Ishikawa (cell line): ENCODE results near the gene P2RY14.

Source experiments
- CEBPB ChIP-seq: IDR thresholded peaks from 2 replicates; pipeline ENCODE4 v1.6.1; 2012
- CREB1 ChIP-seq: IDR thresholded peaks from 2 replicates; pipeline ENCODE4 v1.6.1; 2012; ENCODE audit warnings: low read depth
- EGR1 ChIP-seq: IDR thresholded peaks from 2 replicates; pipeline ENCODE4 v1.6.1; 2012
- EP300 ChIP-seq: IDR thresholded peaks from 2 replicates; pipeline ENCODE4 v1.6.1; 2012; ENCODE audit warnings: borderline replicate concordance
- FOXM1 ChIP-seq: IDR thresholded peaks from 2 replicates; pipeline ENCODE4 v1.6.1; 2012; ENCODE audit warnings: low read depth, borderline replicate concordance
- MAX ChIP-seq: IDR thresholded peaks from 2 replicates; pipeline ENCODE4 v1.6.1; 2012
- NFIC ChIP-seq: IDR thresholded peaks from 2 replicates; pipeline ENCODE4 v1.6.1; 2012
- RAD21 ChIP-seq: IDR thresholded peaks from 2 replicates; pipeline ENCODE4 v1.6.1; 2012; ENCODE audit warnings: low read depth
- TAF1 ChIP-seq: IDR thresholded peaks from 2 replicates; pipeline ENCODE4 v1.6.1; 2012; ENCODE audit warnings: low read depth, mild to moderate bottlenecking
- TCF12 ChIP-seq: IDR thresholded peaks from 2 replicates; pipeline ENCODE4 v1.6.1; 2012; ENCODE audit warnings: low read depth
- TEAD4 ChIP-seq: IDR thresholded peaks from 2 replicates; pipeline ENCODE4 v1.6.1; 2012
- USF1 ChIP-seq: IDR thresholded peaks from 2 replicates; pipeline ENCODE4 v1.6.1; 2012
- YY1 ChIP-seq: IDR thresholded peaks from 2 replicates; pipeline ENCODE4 v1.6.1; 2012; ENCODE audit warnings: low read depth
- ZBTB7A ChIP-seq: IDR thresholded peaks from 2 replicates; pipeline ENCODE4 v1.6.1; 2012; ENCODE audit warnings: low read depth
- TF ChIP-seq, protein P1 (sequence below): IDR thresholded peaks from 2 replicates; pipeline ENCODE4 v1.6.1; 2012; ENCODE audit warnings: low read depth, mild to moderate bottlenecking

The P2RY14 gene

DNA sequence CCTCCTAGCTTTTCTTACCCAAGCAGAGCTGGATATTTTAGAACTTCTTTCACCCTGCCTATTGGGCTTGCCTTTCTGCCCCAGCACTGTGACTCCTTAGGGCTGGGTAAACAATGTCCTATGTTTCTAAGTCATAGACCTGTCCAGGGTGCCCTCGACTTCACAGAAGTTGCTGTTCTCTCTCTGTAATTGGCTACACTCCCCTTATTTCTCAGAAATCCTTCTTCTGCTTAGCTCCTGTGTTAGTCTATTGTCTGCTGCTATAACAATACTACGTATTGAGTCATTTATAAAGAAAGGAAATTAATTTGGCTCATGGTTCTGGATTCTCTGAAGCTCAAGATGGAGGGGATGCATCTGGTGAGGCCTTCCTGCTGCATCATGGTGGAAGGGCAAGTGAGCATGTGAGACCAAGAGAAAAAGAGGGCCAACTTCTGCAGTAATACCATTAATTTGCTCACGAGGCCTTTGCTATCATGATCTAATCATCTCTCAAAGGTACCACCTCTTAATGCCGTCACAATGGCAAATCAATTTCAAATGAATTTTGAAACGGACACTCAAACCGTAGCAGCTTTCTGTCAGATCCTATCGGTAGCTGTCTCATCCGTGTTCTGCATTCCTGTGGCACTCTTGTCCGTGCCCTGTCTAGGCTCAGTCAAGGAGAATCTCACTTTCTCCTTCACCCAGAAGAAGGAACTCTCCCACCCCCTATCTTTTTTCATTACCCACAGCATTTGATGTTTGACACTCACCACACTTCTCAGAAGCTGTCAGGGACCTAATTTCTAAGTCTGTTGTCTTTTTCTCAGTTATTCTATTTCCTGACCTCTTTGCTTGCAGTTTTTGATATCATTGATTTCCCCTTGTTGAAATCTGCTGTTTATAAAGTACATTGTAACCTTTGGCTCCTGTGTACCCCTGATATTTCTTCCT lies 53.0 kb downstream of the P2RY14 start:
- TF ChIP-seq CEBPB (no peak), EP300 (no peak), TCF12 (no peak)

GRCh38 chr3:151224268-151224866 lies 54.0 kb downstream of the P2RY14 start:
- TF ChIP-seq, protein P1, sequence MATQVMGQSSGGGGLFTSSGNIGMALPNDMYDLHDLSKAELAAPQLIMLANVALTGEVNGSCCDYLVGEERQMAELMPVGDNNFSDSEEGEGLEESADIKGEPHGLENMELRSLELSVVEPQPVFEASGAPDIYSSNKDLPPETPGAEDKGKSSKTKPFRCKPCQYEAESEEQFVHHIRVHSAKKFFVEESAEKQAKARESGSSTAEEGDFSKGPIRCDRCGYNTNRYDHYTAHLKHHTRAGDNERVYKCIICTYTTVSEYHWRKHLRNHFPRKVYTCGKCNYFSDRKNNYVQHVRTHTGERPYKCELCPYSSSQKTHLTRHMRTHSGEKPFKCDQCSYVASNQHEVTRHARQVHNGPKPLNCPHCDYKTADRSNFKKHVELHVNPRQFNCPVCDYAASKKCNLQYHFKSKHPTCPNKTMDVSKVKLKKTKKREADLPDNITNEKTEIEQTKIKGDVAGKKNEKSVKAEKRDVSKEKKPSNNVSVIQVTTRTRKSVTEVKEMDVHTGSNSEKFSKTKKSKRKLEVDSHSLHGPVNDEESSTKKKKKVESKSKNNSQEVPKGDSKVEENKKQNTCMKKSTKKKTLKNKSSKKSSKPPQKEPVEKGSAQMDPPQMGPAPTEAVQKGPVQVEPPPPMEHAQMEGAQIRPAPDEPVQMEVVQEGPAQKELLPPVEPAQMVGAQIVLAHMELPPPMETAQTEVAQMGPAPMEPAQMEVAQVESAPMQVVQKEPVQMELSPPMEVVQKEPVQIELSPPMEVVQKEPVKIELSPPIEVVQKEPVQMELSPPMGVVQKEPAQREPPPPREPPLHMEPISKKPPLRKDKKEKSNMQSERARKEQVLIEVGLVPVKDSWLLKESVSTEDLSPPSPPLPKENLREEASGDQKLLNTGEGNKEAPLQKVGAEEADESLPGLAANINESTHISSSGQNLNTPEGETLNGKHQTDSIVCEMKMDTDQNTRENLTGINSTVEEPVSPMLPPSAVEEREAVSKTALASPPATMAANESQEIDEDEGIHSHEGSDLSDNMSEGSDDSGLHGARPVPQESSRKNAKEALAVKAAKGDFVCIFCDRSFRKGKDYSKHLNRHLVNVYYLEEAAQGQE, result no peak
- TF ChIP-seq FOXM1 (no peak), RAD21 (no peak)

DNA sequence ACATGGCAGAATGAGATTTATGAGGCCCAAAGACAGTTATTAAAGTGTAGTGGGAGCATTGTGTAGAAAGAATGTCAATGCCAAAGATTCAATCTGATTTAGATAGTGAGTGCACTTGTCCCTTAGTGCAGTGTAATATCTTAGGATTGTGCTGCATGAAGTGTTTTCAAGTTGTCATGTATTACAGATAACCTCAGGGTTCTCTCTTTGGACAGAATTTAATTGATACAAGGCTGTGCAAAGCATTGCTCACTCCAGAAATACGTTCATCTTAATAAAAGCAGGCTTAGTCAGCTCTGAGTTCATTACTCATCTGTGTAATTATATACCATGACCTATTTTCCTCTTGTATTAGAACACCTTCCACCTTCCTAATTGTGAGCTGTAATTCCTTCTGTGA lies 59.3 kb downstream of the P2RY14 start:
- TF ChIP-seq RAD21, result no peak
- no peak for TF ChIP-seq EGR1
- TF ChIP-seq EP300, result no peak
- TF ChIP-seq MAX, result no peak
- TF ChIP-seq TEAD4, result no peak
- no peak for TF ChIP-seq CEBPB
- no peak for TF ChIP-seq TCF12
- no peak for TF ChIP-seq TAF1
- no peak for TF ChIP-seq USF1
- TF ChIP-seq, protein P1, result no peak
- TF ChIP-seq YY1, result no peak
- no peak for TF ChIP-seq NFIC
- TF ChIP-seq ZBTB7A, result no peak
- TF ChIP-seq FOXM1, result no peak
- TF ChIP-seq CREB1, result no peak

DNA sequence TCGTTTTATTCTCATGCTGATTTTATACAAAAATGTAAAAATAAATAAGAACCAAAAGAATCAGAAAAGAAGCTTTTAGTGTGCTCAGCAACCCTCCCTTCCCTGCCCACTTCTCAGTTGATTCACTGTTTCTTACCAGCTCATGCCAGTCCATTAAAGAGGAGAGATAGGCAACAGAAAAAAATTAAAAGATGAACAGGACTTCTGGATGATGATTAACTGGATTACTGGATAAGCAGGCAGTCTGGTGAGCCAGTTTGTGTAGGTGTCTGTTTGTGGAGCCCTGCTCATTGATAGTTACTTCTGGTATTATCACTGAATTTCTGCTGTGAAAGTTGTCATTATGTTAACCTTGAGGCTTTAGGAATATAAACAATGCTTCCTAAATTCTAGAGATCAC lies 60.2 kb downstream of the P2RY14 start:
- TF ChIP-seq ZBTB7A (no peak), TEAD4 (no peak), TCF12 (no peak)

DNA sequence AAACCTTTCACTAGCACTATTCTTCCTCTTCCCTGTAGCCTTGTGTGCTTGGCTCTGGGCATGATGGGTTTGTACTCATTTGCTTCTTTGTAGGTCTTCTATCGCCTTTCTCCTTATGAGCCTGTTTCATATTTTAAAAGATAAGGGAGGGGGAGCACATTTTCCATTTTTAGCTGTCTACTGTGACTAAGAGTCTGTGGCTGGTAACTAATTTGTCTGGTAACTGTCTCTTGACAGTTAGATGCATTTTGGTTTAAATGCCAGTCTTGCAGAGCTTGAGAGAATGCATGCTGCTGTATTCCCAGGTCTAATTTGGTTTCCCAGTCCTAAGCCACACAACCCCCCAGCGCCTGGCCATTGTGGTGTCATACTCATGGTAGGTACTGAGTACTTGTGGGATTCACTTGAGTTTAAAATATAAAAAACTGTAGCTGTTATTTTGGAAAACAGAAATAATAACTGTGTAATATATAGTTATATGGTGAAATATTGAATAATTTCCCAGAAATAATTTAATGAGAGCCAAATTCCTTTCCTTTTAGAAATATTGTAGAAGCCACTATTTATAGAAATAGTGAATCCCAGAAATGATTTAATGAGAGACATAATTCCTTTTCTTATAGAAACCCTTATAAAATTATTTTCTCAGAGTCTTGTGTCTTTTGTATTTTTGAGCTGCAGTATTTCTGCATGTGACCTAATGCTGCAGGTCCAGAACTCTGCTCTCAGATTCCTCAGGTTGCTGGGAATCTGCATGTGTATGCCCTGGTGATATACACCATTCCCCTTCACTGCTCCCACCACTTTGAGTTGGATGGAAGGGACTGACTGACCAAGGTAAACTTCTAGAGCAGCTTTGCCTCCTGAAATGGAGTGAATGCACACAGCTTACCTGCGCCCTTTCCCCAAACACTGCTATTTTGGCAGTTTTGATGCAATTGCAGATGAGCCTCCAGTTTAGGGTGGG lies 61.4 kb downstream of the P2RY14 start:
- TF ChIP-seq USF1, result no peak

GRCh38 chr3:151214459-151214858 lies 63.9 kb downstream of the P2RY14 start:
- TF ChIP-seq RAD21 (no peak), FOXM1 (no peak), EP300 (no peak)
- TF ChIP-seq, protein P1, result no peak
